ENCODE data around the gene TSPO2.

DNA sequence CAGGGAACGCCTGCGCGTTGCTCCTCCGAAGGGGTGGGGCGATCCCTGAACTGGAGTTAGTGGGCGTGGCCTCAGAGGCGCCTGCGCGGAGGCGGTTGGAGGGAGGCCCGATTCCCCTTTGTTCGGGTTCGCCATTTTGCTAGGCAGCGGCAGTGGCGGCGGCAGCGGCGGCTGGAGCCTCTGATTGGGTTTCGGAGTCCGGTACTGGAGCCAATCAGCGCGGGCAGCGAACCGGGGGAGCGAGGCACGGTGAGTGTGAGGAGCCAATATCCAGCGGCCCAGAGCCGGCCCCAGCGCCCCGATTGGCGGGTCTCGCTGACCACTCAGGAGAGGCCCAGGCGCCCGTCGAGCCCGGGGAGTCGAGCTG is 30.6 kb downstream of the TSPO2 start, which contains the start of gene NFYA:
- TF ChIP-seq, protein P1, sequence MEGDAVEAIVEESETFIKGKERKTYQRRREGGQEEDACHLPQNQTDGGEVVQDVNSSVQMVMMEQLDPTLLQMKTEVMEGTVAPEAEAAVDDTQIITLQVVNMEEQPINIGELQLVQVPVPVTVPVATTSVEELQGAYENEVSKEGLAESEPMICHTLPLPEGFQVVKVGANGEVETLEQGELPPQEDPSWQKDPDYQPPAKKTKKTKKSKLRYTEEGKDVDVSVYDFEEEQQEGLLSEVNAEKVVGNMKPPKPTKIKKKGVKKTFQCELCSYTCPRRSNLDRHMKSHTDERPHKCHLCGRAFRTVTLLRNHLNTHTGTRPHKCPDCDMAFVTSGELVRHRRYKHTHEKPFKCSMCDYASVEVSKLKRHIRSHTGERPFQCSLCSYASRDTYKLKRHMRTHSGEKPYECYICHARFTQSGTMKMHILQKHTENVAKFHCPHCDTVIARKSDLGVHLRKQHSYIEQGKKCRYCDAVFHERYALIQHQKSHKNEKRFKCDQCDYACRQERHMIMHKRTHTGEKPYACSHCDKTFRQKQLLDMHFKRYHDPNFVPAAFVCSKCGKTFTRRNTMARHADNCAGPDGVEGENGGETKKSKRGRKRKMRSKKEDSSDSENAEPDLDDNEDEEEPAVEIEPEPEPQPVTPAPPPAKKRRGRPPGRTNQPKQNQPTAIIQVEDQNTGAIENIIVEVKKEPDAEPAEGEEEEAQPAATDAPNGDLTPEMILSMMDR (conservative IDR thresholded peaks at IDR 0.05 in 1 of 2, IDR thresholded peaks at IDR 0.05 in 1 of 2; ENCODE audit: low read depth in 1 of 2, low read length in 2 of 2), result no peak
- TF ChIP-seq EZH2 (IDR thresholded peaks at IDR 0.05; ENCODE audit: low read length, missing control alignments), result no peak
